ENCODE data around the gene KAT2A.

DNA sequence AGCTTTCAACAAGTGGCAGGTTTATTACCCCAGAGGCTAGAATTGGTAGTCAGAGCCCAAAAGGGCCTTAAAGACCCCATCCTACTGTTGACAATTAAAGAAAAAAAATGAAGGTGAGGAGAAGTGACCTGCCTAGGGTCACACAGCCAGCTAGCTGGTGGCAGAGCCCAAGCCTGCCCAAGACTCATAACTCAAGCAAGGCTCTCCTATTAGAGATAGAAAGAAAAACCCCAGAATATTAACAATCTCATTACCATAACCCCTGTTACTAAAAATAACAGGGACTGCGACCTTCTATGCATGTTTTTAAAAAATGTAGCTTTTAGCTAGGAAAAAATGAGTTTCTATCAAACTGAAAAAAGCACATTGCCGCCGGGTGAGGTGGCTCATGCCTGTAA is 15.5 kb upstream of the KAT2A start:
- TF ChIP-seq POLR2A (IDR thresholded peaks at IDR 0.05) = no peak
- TF ChIP-seq, protein P1, sequence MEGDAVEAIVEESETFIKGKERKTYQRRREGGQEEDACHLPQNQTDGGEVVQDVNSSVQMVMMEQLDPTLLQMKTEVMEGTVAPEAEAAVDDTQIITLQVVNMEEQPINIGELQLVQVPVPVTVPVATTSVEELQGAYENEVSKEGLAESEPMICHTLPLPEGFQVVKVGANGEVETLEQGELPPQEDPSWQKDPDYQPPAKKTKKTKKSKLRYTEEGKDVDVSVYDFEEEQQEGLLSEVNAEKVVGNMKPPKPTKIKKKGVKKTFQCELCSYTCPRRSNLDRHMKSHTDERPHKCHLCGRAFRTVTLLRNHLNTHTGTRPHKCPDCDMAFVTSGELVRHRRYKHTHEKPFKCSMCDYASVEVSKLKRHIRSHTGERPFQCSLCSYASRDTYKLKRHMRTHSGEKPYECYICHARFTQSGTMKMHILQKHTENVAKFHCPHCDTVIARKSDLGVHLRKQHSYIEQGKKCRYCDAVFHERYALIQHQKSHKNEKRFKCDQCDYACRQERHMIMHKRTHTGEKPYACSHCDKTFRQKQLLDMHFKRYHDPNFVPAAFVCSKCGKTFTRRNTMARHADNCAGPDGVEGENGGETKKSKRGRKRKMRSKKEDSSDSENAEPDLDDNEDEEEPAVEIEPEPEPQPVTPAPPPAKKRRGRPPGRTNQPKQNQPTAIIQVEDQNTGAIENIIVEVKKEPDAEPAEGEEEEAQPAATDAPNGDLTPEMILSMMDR (IDR thresholded peaks at IDR 0.05) = no peak
